Measurements from ENCODE around the gene TEX29. TPM values are rescaled to one million over a fixed set of nuclear protein-coding genes. Genes with fewer than 3 reads are reported as not detected.

The TEX29 gene
- total RNA-seq, 6 experiments from 2014 or later, result 0.42 TPM; not detected in 5

DNA sequence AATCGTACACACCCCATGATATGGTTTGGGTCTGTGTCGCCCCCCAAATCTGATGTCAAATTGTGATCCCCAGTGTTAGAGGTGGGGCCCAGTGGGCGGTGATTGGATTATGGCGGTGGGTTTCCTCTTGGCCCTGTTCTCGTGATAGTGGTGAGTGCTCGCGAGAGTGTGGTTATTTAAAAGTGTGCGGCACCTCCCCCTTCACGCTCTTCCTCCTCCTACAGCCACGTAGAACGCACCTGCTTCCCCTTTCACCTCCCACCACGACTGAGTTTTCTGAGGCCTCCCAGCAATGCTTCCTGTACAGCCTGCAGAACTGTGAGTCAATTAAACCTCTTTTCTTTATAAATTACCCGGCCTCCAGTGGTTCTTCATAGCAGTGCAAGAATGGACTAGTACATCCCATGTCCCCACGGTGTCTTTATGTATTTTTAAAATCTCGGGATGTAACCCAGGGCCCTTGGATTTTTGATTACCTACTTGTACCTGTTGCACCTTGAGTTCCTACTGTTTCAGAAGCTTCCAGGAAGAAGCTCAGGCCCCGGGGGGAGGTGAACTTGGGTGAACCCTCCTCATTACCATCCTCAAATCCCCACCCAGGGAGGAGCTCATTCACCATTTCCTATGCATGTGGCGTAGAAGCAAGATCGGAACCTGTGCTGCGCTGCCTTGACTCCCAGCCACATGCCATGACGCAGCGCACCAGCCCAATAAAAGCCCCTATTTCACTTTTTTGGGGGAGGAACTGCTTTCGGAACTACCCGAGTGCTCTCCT, 52.4 kb downstream of the TEX29 start:
- WGBS (ENCODE audit: insufficient coverage, low coverage, low lambda C conversion rate, missing lambda C conversion rate), result 67% methylated on average over 20 of the region's 23 CpGs
- TF ChIP-seq POLR2A (IDR thresholded peaks at IDR 0.05), result no peak
- TF ChIP-seq, protein P1, sequence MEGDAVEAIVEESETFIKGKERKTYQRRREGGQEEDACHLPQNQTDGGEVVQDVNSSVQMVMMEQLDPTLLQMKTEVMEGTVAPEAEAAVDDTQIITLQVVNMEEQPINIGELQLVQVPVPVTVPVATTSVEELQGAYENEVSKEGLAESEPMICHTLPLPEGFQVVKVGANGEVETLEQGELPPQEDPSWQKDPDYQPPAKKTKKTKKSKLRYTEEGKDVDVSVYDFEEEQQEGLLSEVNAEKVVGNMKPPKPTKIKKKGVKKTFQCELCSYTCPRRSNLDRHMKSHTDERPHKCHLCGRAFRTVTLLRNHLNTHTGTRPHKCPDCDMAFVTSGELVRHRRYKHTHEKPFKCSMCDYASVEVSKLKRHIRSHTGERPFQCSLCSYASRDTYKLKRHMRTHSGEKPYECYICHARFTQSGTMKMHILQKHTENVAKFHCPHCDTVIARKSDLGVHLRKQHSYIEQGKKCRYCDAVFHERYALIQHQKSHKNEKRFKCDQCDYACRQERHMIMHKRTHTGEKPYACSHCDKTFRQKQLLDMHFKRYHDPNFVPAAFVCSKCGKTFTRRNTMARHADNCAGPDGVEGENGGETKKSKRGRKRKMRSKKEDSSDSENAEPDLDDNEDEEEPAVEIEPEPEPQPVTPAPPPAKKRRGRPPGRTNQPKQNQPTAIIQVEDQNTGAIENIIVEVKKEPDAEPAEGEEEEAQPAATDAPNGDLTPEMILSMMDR (IDR thresholded peaks at IDR 0.05), result no peak
- intact Hi-C loops (cut with DNase I), result no loop called here
- Histone ChIP-seq H3K27ac (no peak overlapping the region), H3K27me3 (no peaks in the 10 kb centered on the region), H3K9me3 (no peaks in the 10 kb centered on the region), H3K36me3 (no peaks in the 10 kb centered on the region), H3K4me1 (no peaks in the 10 kb centered on the region), H3K4me3 (no peak overlapping the region)
- ATAC-seq, result no peak
- DNase-seq, result no peak

DNA sequence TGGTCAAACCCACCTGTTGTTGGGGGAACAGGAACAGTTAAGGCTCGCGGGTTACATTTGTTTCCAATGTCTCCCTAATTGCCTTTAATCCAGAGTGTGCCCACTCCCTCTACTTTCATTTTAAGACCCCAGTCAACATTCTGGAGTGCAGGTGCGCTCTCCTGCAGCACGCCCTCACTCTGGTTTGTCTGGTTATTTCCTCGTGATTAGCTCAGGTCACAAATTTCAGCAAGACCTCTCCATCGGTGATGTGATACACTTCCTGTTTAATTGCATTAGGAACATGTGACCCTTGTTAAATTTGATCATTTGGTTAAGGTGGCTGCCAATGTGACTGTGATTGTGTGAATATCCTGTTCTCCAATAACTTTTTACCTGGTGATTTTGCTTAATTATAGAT, 53.0 kb downstream of the TEX29 start:
- no peaks in the 10 kb centered on the region for H3K9me3 ChIP-seq
- H3K4me1 ChIP-seq, result no peaks in the 10 kb centered on the region
- ATAC-seq (no peak), DNase-seq (no peak)
- intact Hi-C loops (cut with DNase I), result no loop called here
- H3K36me3 ChIP-seq, result no peaks in the 10 kb centered on the region
- 61% methylated on average over 5 of the region's 6 CpGs for WGBS (ENCODE audit: insufficient coverage, low coverage, low lambda C conversion rate, missing lambda C conversion rate)
- no peak overlapping the region for H3K4me3 ChIP-seq
- TF ChIP-seq POLR2A (IDR thresholded peaks at IDR 0.05), result no peak
- TF ChIP-seq, protein P1 (IDR thresholded peaks at IDR 0.05), result no peak
- no peak overlapping the region for H3K27ac ChIP-seq
- H3K27me3 ChIP-seq, result no peaks in the 10 kb centered on the region

DNA sequence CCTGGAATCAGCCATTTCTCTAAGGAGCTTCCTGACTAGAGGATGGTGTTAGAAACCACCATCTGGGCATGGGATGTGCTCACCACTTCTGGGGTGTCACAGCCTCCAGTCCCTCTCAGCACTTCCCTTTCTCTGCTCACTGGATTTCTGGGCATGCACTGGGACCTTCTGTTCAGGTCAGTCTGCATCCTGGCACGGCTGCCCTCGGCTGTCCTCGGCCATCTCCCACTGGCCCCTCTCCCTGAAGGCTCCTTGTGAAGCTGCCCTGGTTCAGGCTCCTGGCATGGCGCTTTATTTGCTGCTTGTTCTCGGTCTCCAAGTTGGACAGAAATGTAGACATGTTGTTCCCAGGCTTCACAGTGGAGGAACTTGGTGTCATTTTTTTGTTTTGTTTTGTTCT, 60.0 kb downstream of the TEX29 start:
- no peak for ATAC-seq
- no peak for DNase-seq

DNA sequence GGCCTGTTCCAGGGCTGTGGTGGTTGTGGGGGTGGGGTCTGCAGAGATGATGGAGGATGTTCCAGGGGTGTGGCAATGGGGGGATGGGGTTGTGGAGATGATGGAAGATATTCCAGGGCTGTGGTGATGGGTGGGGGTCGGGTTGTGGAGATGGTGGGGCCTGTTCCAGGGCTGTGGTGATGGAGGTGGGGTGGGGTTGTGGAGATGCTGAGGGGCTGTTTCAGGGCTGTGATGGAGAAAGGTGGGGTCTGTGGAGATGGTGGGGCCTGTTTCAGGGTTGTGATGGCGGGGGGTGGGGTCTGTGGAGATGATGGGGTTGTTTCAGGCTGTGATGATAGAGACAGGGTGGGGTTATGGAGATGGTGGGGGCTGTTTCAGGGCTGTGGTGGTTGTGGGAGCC, 62.0 kb downstream of the TEX29 start:
- intact Hi-C loops (cut with DNase I), result no loop called here
- Histone ChIP-seq H3K4me1 (no peaks in the 10 kb centered on the region), H3K36me3 (no peaks in the 10 kb centered on the region), H3K27ac (no peak overlapping the region), H3K9me3 (no peaks in the 10 kb centered on the region), H3K27me3 (no peaks in the 10 kb centered on the region), H3K4me3 (no peak overlapping the region)
- WGBS (ENCODE audit: insufficient coverage, low coverage, low lambda C conversion rate, missing lambda C conversion rate), result 19% methylated on average over 2 of the region's 2 CpGs
- DNase-seq (peak in 1 of 3 donors; percentile 25), ATAC-seq (no peak)
- TF ChIP-seq, protein P1 (IDR thresholded peaks at IDR 0.05), result no peak
- no peak for TF ChIP-seq POLR2A (IDR thresholded peaks at IDR 0.05)

More for the DNA sequence above, 60.0 kb downstream of the TEX29 start:
- Histone ChIP-seq H3K36me3 (no peaks in the 10 kb centered on the region), H3K4me1 (no peaks in the 10 kb centered on the region), H3K9me3 (no peaks in the 10 kb centered on the region), H3K4me3 (no peak overlapping the region), H3K27me3 (no peaks in the 10 kb centered on the region), H3K27ac (no peak overlapping the region)
- 54% methylated on average over 2 of the region's 5 CpGs for WGBS (ENCODE audit: insufficient coverage, low coverage, low lambda C conversion rate, missing lambda C conversion rate)
- TF ChIP-seq, protein P1 (IDR thresholded peaks at IDR 0.05), result no peak
- TF ChIP-seq POLR2A (IDR thresholded peaks at IDR 0.05), result no peak
- intact Hi-C loops (cut with DNase I), result no loop called here
